Coronary artery (tissue), 2 donors: ENCODE results near the gene SIGLEC8.

Experiments
- DNase-seq: peaks from one replicate; pipeline ENCODE4 v3.0.0-alpha.2; 2017; ENCODE audit warnings: low spot score
- H3K27ac ChIP-seq, 2 donors: fragments of 200-600 bp; sonication (generic); one replicate each; pipeline ENCODE4 v1.5.1; 2016 to 2019
- H3K4me3 ChIP-seq: fragments of 200-600 bp; sonication (generic); 2 replicates; pipeline ENCODE4 v1.5.1; 2016; ENCODE audit warnings: mild to moderate bottlenecking, moderate library complexity
- TF ChIP-seq, protein P1 (sequence below): fragments of 200-600 bp; sonication (generic); IDR thresholded peaks from one replicate; pipeline ENCODE4 v1.5.1; 2019; ENCODE audit warnings: antibody characterized with exemption

Gene SIGLEC8

DNA sequence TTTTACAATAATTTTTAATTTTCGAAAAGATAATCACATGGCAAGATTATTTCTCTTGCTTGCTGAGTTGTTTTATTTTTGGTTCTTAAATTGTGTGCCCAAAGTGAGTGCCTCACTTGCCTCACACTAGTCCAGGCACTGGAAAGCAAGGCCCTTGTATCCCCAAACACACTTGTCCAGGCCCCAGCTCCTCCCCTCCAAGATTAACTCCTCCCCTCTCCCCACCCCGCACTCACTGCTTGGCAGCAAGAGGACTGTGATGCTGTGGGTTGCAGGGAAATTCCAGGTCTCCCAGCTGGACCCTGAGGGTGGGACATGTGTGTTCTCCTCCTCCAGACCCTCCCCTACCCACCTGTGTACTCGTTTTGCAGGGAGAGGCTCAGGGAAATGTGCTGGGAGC, 39.4 kb upstream of the SIGLEC8 start:
- no peak overlapping the region for H3K4me3 ChIP-seq
- TF ChIP-seq, protein P1, sequence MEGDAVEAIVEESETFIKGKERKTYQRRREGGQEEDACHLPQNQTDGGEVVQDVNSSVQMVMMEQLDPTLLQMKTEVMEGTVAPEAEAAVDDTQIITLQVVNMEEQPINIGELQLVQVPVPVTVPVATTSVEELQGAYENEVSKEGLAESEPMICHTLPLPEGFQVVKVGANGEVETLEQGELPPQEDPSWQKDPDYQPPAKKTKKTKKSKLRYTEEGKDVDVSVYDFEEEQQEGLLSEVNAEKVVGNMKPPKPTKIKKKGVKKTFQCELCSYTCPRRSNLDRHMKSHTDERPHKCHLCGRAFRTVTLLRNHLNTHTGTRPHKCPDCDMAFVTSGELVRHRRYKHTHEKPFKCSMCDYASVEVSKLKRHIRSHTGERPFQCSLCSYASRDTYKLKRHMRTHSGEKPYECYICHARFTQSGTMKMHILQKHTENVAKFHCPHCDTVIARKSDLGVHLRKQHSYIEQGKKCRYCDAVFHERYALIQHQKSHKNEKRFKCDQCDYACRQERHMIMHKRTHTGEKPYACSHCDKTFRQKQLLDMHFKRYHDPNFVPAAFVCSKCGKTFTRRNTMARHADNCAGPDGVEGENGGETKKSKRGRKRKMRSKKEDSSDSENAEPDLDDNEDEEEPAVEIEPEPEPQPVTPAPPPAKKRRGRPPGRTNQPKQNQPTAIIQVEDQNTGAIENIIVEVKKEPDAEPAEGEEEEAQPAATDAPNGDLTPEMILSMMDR: no peak
- DNase-seq: no peak
- no peak overlapping the region for H3K27ac ChIP-seq

DNA sequence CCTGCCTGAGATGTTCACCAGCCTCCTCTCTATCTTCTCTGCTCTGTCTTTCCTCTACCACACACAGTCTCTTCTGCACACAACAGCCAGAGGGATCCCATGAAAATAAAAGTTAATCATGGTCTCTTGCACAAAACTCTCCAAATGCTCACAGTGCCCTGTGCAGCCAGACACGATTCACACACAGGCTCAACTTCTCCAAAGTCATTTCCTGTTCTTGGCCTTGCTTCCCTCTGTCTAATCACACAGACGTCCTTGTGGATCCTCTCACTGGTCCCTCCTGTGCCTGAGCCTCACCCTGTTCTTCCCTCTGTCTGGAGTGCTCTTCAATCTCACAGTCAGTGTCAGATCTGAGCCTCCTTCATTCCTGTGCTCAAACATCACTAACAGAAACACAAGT, 35.5 kb upstream of the SIGLEC8 start:
- TF ChIP-seq, protein P1: no peak
- DNase-seq: peak; percentile 58
- Histone ChIP-seq H3K27ac (no peak overlapping the region), H3K4me3 (no peak overlapping the region)

DNA sequence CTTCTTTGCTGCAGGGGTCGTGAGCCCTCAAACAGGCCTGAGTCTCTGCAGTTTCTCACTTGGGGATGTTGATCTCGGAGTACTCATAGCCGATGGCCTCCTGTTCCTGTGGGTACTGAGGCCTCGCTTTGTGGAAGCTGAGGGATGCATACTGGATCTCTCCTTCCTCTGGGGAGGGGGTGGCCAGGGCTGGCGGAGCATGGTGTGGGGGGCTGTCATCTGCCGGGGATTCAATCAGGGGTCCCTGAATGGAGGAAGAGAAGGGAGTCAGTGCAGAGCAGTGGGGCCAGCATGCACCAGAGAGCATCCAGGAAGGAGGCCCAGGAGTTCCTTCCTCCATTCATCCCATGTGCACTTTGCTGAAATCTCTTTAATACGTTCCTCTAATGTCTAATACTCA, 33.3 kb upstream of the SIGLEC8 start:
- TF ChIP-seq, protein P1: no peak
- DNase-seq: peak; percentile 46
- H3K27ac ChIP-seq: no peak overlapping the region

DNA sequence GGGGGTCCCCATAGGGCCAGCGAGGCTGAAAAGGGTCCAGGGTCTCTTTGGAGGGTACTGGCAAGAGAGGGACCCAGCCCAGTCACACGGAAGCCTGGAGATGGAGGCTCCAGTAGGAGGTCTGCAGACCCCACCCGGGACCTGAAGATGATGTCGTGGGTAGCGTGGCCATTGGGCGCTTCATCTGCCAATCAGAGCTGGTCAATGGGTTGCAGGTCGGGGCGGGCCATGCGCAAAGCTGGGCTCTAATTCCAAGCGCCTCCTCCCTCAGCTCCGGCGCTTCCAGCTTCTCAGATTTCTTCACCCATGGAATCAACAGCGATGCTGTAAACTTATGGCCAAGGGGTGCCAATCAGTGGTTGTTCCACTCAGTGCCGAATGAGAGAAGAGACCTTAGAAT, 32.4 kb upstream of the SIGLEC8 start:
- Histone ChIP-seq H3K4me3 (no peak overlapping the region), H3K27ac (no peak overlapping the region)
- TF ChIP-seq, protein P1: no peak
- DNase-seq: peak; percentile 45

More for the DNA sequence above, 33.3 kb upstream of the SIGLEC8 start:
- no peak overlapping the region for H3K4me3 ChIP-seq

DNA sequence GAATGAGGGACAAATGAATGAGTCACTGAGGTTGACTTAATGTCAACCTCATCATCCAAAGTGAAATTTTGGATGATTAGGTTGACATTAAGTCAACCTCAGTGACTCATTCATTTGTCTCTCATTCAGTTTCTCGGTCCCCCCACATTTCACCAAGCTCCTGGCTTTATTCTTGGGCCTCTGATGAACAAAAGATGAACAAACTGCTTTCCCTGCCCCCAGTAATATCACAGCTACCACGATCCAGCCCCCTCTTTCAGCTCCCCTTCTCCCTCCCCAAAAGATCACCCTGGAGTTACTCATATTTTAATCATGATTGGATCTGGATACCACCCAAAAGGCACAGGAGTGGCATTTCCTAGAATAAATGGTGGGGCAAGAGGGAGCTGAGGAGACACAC, 30.9 kb upstream of the SIGLEC8 start:
- TF ChIP-seq, protein P1: no peak

DNA sequence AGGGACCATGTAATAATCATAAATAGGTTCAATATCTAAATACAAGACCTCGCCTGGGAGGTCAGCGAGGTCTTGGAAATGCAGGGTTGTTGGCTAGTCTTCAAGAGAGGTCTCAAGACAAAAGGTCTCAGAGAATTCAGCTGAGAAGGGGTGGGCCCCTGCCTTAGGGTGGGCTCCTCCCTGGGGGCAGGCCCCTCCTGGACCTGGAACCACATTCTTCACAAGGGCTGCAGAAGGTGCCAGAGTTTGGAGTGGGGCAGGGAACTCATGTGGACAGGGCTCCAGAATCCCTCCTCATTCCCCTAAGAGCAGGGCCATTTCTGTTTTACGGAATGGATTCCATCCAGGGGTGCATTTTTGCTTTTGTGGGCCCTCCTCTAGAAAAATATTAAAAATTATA, 30.2 kb upstream of the SIGLEC8 start:
- H3K27ac ChIP-seq: no peak overlapping the region
- no peak overlapping the region for H3K4me3 ChIP-seq
- DNase-seq: peak; percentile 31
- TF ChIP-seq, protein P1: no peak

More for the DNA sequence above, 30.9 kb upstream of the SIGLEC8 start:
- H3K27ac ChIP-seq: no peak overlapping the region
- no peak overlapping the region for H3K4me3 ChIP-seq
- no peak for DNase-seq

DNA sequence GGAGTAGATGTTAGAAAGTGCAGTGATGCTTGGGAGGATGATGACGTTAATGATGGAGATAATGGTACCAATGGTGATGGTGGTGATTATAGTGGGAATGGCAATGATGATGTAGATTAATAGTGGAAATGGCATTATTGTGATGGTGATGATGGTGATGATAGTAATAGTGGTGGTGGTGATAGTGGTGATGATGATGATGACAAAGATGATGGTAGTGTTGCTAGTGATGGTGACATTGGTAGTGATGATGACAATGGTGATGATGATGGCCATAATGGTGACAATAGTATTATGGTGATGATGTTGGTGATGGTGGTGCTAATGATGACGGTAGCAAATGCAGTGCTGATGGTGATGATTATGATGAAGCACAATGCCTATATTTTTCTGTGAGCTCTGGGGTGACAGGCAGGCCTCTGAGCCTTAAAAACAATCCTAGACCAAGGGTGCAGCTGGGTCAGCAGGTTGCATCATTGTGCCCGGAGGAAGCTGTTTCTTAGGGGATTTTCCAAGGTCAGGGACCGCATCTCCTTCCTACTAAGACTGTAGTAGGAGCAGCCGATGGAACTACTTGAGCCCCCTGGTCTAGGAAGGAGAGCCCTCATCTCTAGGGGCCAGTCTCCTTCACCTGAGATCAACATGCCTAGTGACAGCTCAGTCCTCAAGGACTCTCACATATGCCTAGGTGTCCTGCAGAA, 27.9 kb upstream of the SIGLEC8 start:
- DNase-seq: no peak
- H3K4me3 ChIP-seq: no peak overlapping the region
- TF ChIP-seq, protein P1: no peak
- H3K27ac ChIP-seq: no peak overlapping the region
